GM10248 (cell line): ENCODE measurements around the gene HOXD1.
A peak's percentile ranks its signal among the peaks of the same experiment; 100 is the strongest.

Experiments
- CTCF ChIA-PET: fragments of 300-600 bp; sonication (Branson Sonifier 250); formaldehyde crosslinking; extraction: SDS; loops from one replicate; lab custom pipeline; 2021; ENCODE audit warnings: antibody characterized with exemption; lab: Yijun Ruan, JAX
- POLR2A ChIA-PET: fragments of 350-650 bp; sonication (Branson Sonifier 250); formaldehyde crosslinking; extraction: SDS; loops from one replicate; lab custom pipeline; 2020; ENCODE audit warnings: antibody characterized with exemption; lab: Yijun Ruan, JAX
- DNase-seq: peaks from one replicate; pipeline ENCODE4 v3.0.0; 2012; ENCODE audit errors: extremely low spot score
- CTCF ChIP-seq: IDR thresholded peaks from 2 replicates; pipeline ENCODE4 v1.5.1; 2012; ENCODE audit warnings: mild to moderate bottlenecking, low read depth; ENCODE audit errors: extremely low read depth, missing control alignments, control extremely low read depth

Gene HOXD1

GRCh38 chr2:176174824-176175708, 13.4 kb upstream of the HOXD1 start:
- CTCF ChIA-PET, result interaction anchor here (0.9 to 1.5 kb wide), 3 partner anchors 9 to 35 kb away, joined by 3 to 5 read pairs (median 4); no protein-coding TSS in a partner anchor
- TF ChIP-seq CTCF, result no peak
- DNase-seq, result peak; percentile 47
- POLR2A ChIA-PET, result no interaction called here

- TF ChIP-seq CTCF, result no peak
- ChIA-PET CTCF (interaction anchor here (1.3 kb wide), 1 partner anchor 14 kb away, joined by 3 read pairs; no protein-coding TSS in a partner anchor), POLR2A (interaction anchor here (0.5 kb wide), 1 partner anchor 21 kb away, joined by 3 read pairs; no protein-coding TSS in a partner anchor)
- DNase-seq, result no peak
Observed at GRCh38 chr2:176175709-176176607, 12.5 kb upstream of the HOXD1 start.

GRCh38 chr2:176177580-176178037, 10.9 kb upstream of the HOXD1 start:
- POLR2A ChIA-PET, result no interaction called here
- no peak for TF ChIP-seq CTCF
- CTCF ChIA-PET, result interaction anchor here (0.8 to 1.7 kb wide), 3 partner anchors 9 to 51 kb away, joined by 3 to 4 read pairs (median 3); no protein-coding TSS in a partner anchor
- no peak for DNase-seq

- no peak for DNase-seq
- no peak for TF ChIP-seq CTCF
- ChIA-PET POLR2A (no interaction called here), CTCF (interaction anchor here (0.8 to 1.7 kb wide), 4 partner anchors 9 to 811 kb away, joined by 3 to 4 read pairs (median 3); no protein-coding TSS in a partner anchor)
Observed at GRCh38 chr2:176178038-176178756, 10.3 kb upstream of the HOXD1 start.

GRCh38 chr2:176178757-176179295, 9.6 kb upstream of the HOXD1 start:
- ChIA-PET CTCF (interaction anchor here (1.3 to 1.7 kb wide), 2 partner anchors 9 to 811 kb away, joined by 3 to 4 read pairs; no protein-coding TSS in a partner anchor), POLR2A (no interaction called here)
- no peak for DNase-seq
- TF ChIP-seq CTCF, result no peak
